HG03097 (cell line): ENCODE measurements around the gene UBE2E2.

Source experiments
- ATAC-seq: cut with Tn5 transposase; IDR thresholded peaks from one replicate; pipeline ENCODE4 v1.9.1; 2021; ENCODE audit not compliant: unreplicated experiment, low FRiP score

Gene UBE2E2

DNA sequence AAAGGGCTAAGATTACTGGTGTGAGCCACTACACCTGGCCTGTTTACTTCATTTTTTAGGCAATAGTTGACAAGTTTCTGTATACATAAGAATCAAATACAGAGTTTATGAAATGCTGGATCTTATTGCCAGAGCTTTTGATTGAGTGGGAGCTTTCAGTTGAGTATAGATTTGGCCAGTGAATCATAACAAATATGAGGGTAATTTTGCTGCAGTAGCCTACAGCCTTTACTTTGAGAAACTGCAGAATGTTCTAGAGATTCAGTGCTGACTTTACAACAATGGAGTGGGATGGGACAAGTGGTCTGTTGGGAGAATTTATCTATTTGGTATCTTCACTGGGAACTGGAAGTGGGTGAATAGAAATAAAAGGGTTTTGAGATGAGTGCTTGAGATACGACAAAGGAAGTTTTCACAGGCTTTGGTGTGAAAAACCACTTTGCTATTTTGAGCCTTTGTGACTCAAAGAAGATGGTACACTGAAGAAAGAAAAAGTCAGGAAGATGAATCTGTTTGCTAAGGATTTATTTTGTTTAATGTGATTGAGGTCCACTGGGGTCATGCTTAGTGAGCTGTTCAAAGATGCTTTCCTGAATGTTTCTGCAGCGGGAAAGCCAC lies 227.8 kb downstream of the UBE2E2 start:
- no peak for ATAC-seq

DNA sequence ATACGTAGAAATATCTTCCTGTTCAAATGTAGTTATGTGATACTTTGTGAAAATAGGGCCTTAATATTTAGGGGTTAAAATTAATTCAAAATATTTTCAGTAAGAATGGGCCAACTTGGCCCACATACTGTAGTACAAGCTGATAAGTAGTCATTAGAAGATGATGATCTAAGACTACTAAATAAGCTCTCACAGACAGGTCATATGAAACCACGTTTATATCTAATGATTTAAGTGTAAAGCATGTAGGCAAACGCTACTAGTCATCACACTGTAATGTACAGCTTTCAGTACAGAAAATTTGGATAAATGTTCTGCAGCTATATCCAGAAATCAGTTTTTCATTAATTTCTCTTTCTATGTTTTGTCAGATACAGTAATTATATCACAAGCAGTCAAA lies 228.6 kb downstream of the UBE2E2 start:
- ATAC-seq, result no peak

DNA sequence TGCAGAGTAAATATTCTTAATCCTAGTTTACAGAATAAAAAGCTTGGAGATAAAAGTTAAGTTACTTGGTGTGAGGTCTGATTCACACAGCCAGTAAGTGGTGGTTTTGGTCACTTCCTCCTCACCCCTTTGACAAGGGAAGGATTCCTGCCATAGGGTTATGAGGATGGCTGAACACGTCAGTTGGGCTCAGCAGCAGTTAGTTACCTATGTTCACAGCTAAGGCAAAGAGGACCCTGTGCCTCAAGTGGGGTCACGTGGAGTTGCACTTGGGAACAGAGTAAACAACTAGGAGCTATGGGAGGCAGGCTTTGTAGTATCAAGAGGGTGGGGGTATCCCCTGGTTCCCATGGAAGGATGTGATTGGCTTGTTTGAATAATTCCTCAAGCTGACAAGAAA lies 232.2 kb downstream of the UBE2E2 start:
- ATAC-seq, result no peak

DNA sequence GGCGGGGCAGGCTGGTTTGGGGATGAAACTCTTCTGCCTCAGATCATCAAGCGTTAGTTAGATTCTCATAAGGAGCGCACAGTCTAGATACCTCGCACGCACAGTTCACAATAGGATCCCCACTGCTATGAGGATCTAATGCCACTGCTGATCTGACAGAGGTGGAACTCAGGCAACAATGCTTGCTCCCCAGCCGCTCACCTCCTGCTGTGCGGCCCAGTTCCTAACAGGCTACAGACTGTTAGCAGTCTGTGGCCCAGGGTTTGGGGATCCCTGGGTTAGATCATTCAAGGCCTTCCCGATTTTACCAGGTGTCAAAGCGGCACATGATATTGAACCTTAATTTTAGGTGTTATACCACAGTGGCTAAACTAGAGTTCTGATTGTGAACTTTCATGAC lies 232.8 kb downstream of the UBE2E2 start:
- ATAC-seq, result no peak

DNA sequence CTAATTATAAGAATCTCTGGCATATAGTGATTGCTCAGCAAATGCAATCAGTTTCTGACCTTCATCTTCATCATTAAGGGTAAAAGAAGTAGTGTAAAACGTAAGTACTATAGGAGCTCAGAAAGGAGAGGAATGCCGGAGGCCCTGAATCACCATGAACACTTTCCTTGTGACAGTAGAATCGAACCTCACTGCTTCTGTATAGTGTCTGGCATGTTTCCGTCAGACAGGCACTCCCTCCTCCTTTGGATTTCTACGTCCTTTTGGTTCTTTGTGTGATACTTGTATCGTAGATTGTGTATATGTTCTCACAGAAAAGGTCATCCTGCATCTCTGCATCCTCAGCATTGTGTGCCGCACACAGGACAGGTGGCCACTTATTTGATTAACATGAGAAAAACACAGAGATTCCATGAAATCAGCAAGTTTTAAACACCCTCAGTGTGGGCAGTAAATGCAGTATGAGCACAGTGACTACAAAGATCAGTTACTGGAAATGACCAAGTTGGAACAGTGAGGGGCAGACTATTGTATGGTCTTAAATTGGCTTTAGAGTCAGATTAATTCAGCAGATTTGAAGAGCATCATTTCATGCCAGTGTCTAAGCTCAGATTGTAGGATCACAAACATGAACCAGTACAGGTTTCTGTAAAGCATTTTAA lies 234.5 kb downstream of the UBE2E2 start:
- no peak for ATAC-seq

DNA sequence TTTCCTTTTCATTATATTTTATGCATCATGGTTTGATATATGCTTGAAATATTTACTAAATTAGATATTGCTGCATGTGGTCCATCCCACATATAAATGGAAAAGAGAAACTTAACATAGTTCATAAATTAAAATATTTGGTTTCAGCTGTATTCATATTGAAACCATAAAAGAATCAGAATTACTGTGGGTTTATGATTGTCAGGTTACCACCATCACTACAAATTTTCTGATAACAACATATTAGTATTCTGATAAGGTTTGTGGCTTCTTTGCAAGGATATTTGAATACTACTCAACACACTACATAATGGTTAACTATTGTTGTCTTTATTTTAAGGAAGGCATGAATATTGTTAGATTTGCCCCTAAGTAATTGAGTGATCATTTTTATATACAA lies 235.5 kb downstream of the UBE2E2 start:
- ATAC-seq, result peak; percentile 37

DNA sequence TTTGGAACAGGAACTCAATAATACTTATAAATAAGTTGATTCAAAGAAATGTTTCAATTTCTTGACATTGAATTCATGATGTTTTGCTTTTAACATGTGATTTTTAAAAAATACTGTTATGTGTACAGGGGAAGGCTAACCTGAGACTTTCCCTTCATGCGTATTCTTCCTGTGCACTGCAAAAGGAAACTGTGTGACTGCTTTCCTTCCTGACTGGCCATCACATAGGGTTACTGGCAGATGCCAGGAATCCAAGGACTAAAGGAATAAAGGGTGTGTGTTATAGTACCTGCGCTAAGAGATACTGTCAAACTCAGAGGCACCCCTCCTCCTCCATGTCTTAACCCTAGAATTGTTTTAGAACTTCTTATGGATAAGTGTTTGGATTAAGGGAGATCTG lies 236.0 kb downstream of the UBE2E2 start:
- no peak for ATAC-seq

DNA sequence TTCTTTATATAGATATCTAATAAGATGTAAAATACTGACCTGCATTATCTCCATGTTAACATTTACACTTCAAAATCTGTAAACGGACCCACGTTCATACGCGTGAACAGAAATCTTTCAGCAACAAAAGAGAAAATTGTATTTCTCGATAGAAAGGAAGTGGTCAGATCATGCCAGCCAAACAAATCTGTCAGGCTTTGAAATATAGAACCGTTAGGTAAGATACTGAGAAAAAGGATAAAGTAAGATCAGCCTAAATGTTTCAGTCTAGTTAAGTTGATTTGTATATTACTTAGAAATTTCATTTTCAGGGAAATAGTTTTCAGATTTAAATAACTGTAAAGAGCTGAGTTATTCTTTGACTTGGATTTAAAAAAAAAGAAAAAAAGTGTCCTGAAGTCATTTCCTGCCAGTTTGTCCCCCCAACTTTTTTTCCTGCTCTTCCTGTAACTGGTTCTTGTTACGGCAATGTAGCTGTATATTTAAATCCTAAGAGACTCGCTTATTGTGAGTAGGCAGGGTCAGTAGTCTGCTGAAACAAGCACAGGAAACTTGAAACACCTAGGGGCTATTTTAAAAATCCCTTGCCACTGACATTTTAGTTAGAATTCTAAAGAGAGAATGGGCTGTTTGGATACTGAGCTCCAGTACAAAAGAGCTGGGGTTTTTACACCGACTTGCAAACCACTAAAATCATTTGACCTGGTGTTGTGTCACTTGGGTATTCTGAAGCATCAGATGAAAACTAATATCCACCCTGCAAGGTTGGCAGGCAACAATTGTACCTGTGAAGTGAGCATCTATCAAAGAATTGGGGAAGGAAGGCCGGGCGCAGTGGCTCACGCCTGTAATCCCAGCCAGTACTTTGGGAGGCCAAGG lies 237.5 kb downstream of the UBE2E2 start:
- no peak for ATAC-seq

DNA sequence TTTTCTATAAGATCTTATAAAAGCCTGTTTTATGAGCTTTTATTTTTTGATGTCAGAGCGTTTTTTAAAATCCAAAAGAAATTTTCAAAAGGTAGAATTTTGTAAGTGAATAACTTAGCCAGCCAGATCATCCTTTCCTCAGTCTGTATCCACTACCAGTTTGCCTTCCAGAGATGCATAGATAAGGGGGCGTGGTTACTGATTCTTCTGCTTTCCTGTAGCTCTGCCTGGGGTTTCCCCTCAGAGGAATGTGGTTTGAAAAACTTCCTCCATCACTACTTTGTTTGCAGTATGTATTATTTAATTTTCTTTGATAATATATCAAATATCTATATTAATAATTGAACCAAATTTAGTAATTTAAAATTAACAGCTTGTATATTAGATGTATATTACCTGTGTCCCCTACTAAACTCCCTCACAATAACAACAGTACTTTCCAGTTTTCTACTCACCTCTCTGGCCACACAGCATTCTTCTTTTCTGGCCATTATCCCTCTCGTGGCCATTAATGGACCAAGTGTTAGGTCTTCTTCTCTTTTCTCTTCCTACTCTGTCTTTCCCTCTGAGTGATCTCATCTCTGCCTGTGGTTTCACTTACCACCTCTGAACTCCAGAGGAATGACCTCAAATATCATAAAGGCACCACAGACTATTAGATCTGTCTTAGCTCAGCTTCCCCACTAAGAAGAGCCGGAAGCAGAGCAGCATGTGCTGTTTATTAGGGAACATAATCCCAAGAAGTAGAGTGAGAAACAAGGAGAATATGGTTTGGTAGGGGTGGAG lies 239.7 kb downstream of the UBE2E2 start:
- peak; percentile 41 for ATAC-seq

DNA sequence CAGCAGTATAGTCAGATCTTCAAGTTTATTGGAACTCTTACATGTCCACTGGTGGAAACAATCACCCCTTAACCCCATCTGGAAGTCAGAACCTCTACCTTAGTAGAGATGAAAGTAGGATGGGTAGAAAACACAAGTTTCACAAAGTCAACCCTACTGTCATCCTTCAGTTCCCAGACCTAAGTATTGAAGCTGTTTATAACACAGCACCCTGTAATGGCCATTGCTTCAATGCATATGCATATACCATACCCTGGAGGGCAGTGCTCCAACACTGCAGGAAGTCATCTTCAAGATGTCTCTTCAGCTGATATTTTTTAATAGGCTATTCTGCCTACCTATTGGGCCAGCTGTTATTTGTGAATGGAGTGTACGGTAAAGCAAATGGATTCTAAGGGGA lies 241.3 kb downstream of the UBE2E2 start:
- no peak for ATAC-seq

DNA sequence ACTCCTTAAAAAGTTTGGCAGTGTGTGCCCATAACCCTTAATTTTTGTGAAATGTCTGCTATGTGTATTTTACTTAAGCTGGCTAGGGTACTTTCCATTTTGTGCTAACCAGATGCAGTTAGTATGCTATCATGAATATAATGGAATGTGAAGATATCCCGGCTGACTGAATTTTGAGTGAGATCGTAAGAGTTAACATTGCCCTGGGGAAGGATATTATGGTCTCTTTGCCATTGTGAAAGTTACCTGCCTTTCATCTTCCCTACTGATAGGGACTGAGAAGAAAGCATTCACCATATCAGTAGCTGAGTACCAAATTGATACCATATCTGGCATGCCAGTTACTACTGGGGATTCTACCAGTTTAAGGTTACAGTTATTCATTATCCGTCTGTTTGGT lies 243.2 kb downstream of the UBE2E2 start:
- no peak for ATAC-seq

DNA sequence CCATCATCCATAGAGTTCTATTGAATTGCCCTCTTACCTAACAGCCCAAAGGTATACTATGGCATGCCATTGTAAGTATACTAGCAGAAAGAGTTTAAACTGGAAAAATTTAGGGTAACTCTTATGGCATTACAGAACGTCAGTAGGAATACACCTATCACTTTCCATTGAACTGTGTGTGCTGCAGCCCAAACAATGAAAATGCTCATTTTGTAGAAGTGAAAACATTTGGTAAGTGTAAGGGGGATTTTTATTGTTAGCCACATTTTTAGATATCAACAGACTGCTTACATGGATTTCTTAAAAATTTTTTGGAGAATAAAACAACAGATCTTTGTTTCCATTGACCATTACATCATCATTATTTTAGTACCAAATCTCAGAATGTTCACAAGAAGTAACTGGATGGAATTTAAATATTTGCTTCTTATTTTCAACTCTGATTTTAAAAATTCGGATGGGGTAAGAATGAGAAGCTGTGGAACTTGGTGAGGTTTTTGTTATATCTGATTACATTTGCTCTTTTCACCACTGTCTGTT lies 245.9 kb downstream of the UBE2E2 start:
- ATAC-seq, result no peak

DNA sequence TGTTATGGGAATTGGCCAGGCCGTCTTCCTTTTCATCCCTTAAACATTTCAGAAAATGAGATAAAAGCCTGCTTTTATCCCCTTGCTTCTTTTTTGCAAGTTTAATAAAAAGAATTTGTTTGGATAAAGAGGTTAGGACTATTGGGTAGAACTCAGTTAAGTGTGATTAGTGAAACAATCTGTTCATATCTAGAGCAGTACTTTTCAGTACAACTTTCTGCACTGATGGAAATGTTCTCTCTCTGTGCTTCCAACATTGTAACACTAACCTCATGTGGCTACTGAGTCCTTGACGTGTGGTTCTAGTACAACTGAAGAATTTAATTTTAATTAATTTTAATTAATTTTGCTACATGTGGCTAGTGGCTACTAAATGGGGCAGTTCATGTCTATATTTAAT lies 246.9 kb downstream of the UBE2E2 start:
- no peak for ATAC-seq

DNA sequence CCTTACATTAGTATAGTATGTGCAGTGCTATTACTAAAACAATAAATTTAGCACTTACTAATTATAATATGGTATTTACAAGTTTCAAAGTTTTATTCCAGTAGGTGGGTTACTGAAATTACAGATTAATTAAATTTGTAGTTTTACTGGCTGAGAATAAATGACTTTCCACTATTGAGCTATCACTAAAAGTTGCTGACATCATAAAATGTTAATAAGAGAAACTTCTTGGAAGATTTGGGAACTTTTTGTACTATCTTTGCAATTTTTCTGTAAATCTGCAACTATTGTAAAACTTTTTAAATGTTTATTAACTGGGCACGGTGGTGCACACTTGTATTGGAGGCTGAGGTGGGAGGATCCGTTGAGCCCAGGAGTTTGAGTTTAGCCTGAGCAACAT lies 247.7 kb downstream of the UBE2E2 start:
- ATAC-seq, result no peak

DNA sequence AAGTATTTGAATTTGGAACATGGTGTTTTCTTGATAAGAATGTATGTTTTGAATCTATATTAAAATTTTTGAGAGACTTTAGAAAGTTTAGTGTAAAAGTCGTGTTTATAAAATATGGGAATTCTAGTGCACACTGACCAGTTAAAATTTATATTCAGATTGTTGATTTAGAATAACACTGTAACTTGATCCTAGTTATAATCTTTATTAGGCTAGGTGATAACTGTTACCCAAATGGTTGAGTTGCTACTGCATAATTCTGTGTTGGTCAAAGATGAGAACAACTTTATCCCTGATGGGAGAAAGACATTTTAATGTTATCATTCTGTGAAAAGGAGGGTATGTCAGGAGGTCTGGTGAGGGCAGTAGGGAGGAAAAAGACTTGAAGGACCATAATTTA lies 249.3 kb downstream of the UBE2E2 start:
- ATAC-seq, result no peak

DNA sequence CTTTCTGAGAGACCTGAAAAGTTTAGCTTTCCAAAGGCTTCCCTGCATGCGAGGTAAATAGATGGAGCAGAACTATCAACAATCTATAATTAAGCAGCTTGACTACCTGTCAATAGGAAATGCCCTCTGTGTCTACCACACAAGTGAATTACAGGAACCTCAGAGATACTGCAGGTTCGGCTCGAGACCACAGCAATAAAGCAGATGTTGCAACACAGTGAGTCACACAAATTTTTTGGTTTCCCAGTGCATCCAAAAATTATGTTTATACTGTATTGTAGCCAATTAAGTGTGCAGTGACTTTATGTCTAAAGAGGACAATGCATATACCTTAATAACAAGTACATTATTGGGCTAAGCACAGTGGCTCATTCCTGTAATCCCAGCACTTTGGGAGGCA lies 252.0 kb downstream of the UBE2E2 start:
- no peak for ATAC-seq

DNA sequence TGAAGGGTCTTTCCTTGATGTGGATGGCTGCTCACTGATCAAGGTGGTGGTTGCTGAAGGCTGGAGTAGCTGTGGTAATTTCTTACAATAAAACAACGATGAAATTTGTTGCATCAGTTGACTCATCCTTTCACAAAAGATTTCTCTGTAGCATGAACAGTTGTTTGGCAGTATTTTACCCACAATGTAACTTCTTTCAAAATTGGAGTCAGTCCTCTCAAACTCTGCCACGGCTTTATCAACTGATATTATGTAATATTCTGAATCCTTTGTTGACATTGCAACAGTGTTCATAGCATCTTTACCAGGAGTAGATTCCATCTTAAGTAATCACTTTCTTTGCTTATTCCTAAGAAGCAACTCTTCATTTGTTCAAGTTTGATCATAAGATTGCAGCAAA lies 252.6 kb downstream of the UBE2E2 start:
- no peak for ATAC-seq

DNA sequence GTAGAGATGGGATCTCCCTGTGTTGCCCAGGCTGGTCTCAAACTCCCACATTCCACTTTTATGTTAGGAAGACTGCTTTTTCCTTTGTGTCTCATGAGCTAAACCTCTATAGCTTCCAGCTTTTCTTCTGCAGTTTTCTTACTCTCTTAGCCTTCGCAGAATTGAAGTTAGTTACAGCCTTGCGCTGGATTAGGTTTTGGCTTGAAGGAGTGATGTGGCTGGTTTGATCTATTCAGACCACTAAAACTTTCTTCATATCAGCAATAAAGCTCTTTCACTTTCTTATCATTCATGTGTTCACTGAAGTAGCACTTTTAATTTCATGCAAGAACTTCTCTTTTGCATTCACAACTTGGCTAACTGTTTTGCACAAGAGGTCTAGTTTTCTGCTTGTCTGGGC lies 254.6 kb downstream of the UBE2E2 start:
- no peak for ATAC-seq

DNA sequence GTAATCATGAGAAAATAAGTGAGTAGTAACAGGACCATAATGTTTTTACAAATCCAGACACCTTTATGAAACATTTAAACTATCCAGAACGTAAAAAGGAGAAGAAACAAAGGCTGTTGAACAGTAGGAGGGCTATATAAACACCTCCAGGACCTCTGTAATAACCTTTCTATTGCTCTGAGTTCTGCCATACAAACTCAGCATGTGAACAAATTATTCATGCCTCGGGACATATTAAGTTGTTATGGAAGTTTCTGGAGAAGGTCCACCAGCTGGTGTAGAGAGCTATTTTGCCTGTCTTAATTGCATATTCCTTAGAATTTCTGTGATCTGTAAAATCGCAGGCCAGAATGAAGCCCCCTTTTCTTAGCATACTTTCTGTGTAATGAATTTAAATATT lies 256.3 kb downstream of the UBE2E2 start:
- ATAC-seq, result no peak

DNA sequence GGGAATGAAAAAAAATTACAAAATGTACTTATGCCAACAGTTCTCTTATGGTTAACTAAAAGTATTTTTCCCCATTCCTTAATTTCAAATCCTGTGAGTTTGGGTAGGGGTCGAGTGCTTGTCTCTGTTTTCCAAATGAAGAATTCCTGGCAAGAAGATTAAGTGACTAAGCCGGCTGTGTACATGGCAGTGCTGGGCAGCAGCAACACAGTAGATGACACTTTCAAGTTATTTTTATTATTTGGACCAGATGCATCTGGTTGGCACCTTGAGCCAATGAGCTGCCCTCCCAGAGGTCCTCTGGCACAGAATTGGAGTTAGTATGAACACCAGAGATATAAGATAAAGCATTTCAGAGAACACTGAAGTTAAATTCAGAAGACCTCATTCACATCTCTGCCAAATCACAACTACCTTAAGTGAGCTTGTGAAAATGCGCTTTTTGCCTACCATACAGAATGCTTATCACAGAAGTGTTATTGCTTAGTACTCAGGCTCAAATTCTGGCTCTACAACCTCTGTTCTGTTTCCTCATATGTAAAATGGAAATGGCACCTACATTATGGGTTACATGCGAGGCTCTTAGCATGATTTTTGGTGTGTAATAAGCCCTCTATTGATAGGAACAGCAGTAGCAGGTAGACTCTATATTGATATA lies 256.9 kb downstream of the UBE2E2 start:
- no peak for ATAC-seq
